ENCODE measurements around the gene HACD2. TPM values are rescaled to one million over a fixed set of nuclear protein-coding genes. Genes with fewer than 3 reads are reported as not detected.

Gene HACD2
- total and polyA plus RNA-seq, 9 of the 15 experiments (the other 6 are each of a cell fraction or from before 2014, with no cell fraction given): 1.3 to 10.5 (median 3.8) TPM

GRCh38 chr3:123449102-123449996, 135.5 kb downstream of the HACD2 start:
- intact Hi-C loops (cut with micrococcal nuclease): no loop called here
- H3K79me2 ChIP-seq (ENCODE audit: control insufficient read depth, insufficient read depth, low read length): no peaks in the 10 kb centered on the region
- H3K4me2 ChIP-seq (ENCODE audit: insufficient read depth, low read length): no peak overlapping the region
- in situ Hi-C loops (cut with MboI): no loop called here
- no peak overlapping the region for H3K4me3 ChIP-seq
- H3K4me1 ChIP-seq (replicated peaks in 1 of 2; ENCODE audit: control insufficient read depth in 2 of 2, insufficient read depth in 2 of 2, low read length in 2 of 2): peaks cover 0 to 24% of the 10 kb centered on the region in 2 experiments; a peak in 2 of 5 replicates
- WGBS (ENCODE audit: insufficient coverage, low coverage, missing lambda C conversion rate): 45% methylated on average over 12 of the region's 114 CpGs
- H2AFZ ChIP-seq (ENCODE audit: low read depth, low read length): no peak overlapping the region
- H3K27me3 ChIP-seq (ENCODE audit: control insufficient read depth in 2 of 2, insufficient read depth in 2 of 2, low read length in 2 of 2): peaks cover 0 to 10% of the 10 kb centered on the region in 2 experiments; a peak in 2 of 5 replicates
- DNase-seq (ENCODE audit: extremely low read depth in 1 of 4, low spot score in 3 of 4) (peak in 2 of 4 experiments; percentile 18 to 19), FAIRE-seq (no peak), ATAC-seq (no peak)
- ChIA-PET CTCF (ENCODE audit: low intra/inter-chr PET ratio) (no interaction called here), POLR2A (no interaction called here)
- TF ChIP-seq SIN3A (IDR thresholded peaks at IDR 0.05; ENCODE audit: borderline replicate concordance in 2 of 2, control insufficient read depth in 1 of 2, low read depth in 2 of 2, low read length in 2 of 2): no peak
- no peak for TF ChIP-seq ZNF175 (CRISPR knock-in tag; IDR thresholded peaks at IDR 0.05; ENCODE audit: low read depth)
- no TSS peak for BruUV-seq (replicated peaks)
- no peak overlapping the region for H3K9ac ChIP-seq (ENCODE audit: insufficient read depth in 1 of 2, low read depth in 2 of 2, low read length in 2 of 2)
- H3K9me1 ChIP-seq (ENCODE audit: control insufficient read depth, insufficient read depth, low read length): peaks cover 3% of the 10 kb centered on the region
- H3K36me3 ChIP-seq (ENCODE audit: control insufficient read depth, insufficient read depth, low read length): no peaks in the 10 kb centered on the region
- H4K20me1 ChIP-seq (replicated peaks; ENCODE audit: control insufficient read depth, insufficient read depth, low read length): peaks cover 6% of the 10 kb centered on the region; the same call in 1 of the 2 replicates
- no peaks in the 10 kb centered on the region for H3K9me3 ChIP-seq (replicated peaks; ENCODE audit: control insufficient read depth, insufficient read depth, low read depth, low read length)
- H3K27ac ChIP-seq (ENCODE audit: extremely low read depth, low read depth, low read length): no peak overlapping the region

DNA sequence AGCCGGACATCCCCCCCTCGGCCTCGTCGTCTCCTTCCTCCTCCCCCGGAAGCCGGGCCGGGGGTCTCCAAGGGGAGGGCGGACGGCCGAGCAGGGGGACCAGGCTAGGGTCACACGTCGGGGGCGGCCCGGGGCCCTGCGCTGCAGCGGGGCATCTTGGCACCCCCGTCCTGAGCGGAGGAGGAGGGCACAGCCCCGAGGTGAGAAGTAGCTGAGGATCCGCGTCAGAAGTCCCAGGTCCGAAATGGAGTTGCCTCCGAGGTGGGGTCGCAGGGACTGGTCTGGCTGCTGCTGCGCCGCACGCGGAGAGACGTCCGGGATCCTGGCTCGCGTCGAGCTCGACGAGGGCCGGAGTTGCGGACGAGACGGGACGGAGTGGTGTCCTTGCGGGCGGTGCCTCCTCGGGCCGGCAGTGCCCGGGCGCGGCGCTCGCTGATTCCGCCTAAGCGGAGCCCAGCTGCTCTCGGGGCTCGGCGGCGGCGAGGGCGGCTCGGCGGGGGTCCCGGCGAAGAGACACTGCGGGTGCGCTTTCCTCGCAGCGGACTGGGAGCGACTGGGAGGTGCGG, 136.2 kb downstream of the HACD2 start, which contains the start of gene ADCY5:
ADCY5 (minus strand) TSS at position 555 of the 566 bp plus-strand sequence; CDS start at position 10, 545 bp downstream.
- H3K36me3 ChIP-seq (ENCODE audit: control insufficient read depth, insufficient read depth, low read length): no peaks in the 10 kb centered on the region
- no peak within 1 kb of the TSS for H3K27ac ChIP-seq (ENCODE audit: extremely low read depth, low read depth, low read length)
- no peak within 1 kb of the TSS; the same call in 1 of the 2 replicates for H3K4me2 ChIP-seq (ENCODE audit: insufficient read depth, low read length)
- ATAC-seq: no peak
- peaks cover 3% of the 10 kb centered on the region for H3K9me1 ChIP-seq (ENCODE audit: control insufficient read depth, insufficient read depth, low read length)
- POLR2A ChIA-PET: no interaction called here
- WGBS (ENCODE audit: insufficient coverage, low coverage, missing lambda C conversion rate): no CpG with 5 or more reads among the region's 67 CpGs
- no TSS peak for BruUV-seq (replicated peaks)
- FAIRE-seq: no peak
- H3K79me2 ChIP-seq (ENCODE audit: control insufficient read depth, insufficient read depth, low read length): no peaks in the 10 kb centered on the region
- H3K4me3 ChIP-seq: peak within 1 kb of the TSS; percentile 30
- intact Hi-C loops (cut with micrococcal nuclease): no loop called here
- H4K20me1 ChIP-seq (replicated peaks; ENCODE audit: control insufficient read depth, insufficient read depth, low read length): peaks cover 6% of the 10 kb centered on the region; the same call in 1 of the 2 replicates
- peak within 1 kb of the TSS in 1 of 2 experiments; percentile 81; a peak in 2 of 4 replicates for H3K9ac ChIP-seq (ENCODE audit: insufficient read depth in 1 of 2, low read depth in 2 of 2, low read length in 2 of 2)
- peaks cover 0 to 24% of the 10 kb centered on the region in 2 experiments; a peak in 2 of 5 replicates for H3K4me1 ChIP-seq (replicated peaks in 1 of 2; ENCODE audit: control insufficient read depth in 2 of 2, insufficient read depth in 2 of 2, low read length in 2 of 2)
- H3K27me3 ChIP-seq (ENCODE audit: control insufficient read depth in 2 of 2, insufficient read depth in 2 of 2, low read length in 2 of 2): peaks cover 0 to 14% of the 10 kb centered on the region in 2 experiments; a peak in 2 of 5 replicates
- no peak for DNase-seq (ENCODE audit: extremely low read depth in 1 of 4, low spot score in 3 of 4)
- no peaks in the 10 kb centered on the region for H3K9me3 ChIP-seq (replicated peaks; ENCODE audit: control insufficient read depth, insufficient read depth, low read depth, low read length)
- CTCF ChIA-PET (ENCODE audit: low intra/inter-chr PET ratio): no interaction called here
- in situ Hi-C loops (cut with MboI): no loop called here
- peak within 1 kb of the TSS; percentile 81 for H2AFZ ChIP-seq (ENCODE audit: low read depth, low read length)
- TF ChIP-seq, protein P1, sequence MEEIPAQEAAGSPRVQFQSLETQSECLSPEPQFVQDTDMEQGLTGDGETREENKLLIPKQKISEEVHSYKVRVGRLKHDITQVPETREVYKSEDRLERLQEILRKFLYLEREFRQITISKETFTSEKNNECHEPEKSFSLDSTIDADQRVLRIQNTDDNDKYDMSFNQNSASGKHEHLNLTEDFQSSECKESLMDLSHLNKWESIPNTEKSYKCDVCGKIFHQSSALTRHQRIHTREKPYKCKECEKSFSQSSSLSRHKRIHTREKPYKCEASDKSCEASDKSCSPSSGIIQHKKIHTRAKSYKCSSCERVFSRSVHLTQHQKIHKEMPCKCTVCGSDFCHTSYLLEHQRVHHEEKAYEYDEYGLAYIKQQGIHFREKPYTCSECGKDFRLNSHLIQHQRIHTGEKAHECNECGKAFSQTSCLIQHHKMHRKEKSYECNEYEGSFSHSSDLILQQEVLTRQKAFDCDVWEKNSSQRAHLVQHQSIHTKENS (CRISPR knock-in tag; IDR thresholded peaks at IDR 0.05): no peak
- TF ChIP-seq HDAC6 (IDR thresholded peaks at IDR 0.05; ENCODE audit: low read depth, low read length) (no peak), ZNF121 (CRISPR knock-in tag; conservative IDR thresholded peaks at IDR 0.05) (no peak), HNRNPL (IDR thresholded peaks at IDR 0.05; ENCODE audit: low read depth, low read length) (0 out of 2 replicates have a peak, but pooled peaks have one; percentile 1)
